Measurements from ENCODE around the gene CERK.
"Not testable (repeated sequence)": the region's sequence is repeated elsewhere in the genome, so short reads cannot be mapped to it uniquely, and the experiment has no call there.

CERK gene

GRCh38 chr22:46737976-46738646, at the start of gene CERK:
Gene CERK, minus strand, starts transcription at chr22:46738252. Its CDS starts 104 bp downstream, at chr22:46738148.
- peak in 46 of 51 donors; percentile 14 to 86 (median 72) for DNase-seq

- DNase-seq = no peak
These were observed 45.7 kb upstream of the CERK start for GRCh38 chr22:46783721-46784120.

GRCh38 chr22:46782200-46782599, 44.1 kb upstream of the CERK start:
- DNase-seq = not testable (repeated sequence)

- DNase-seq = no peak
These were observed 43.2 kb upstream of the CERK start for GRCh38 chr22:46781291-46781690.

GRCh38 chr22:46780453-46780852, 42.4 kb upstream of the CERK start:
- DNase-seq = no peak

- no peak for DNase-seq
These were observed 41.6 kb upstream of the CERK start for GRCh38 chr22:46779651-46780050.

GRCh38 chr22:46779023-46779422, 41.0 kb upstream of the CERK start:
- no peak for DNase-seq

GRCh38 chr22:46777609-46777970, 39.5 kb upstream of the CERK start:
- DNase-seq = peak in 24 of 51 donors; percentile 30 to 59 (median 50)

GRCh38 chr22:46776876-46777608, 39.0 kb upstream of the CERK start:
- no peak for DNase-seq

- DNase-seq = no peak
These were observed 38.1 kb upstream of the CERK start for GRCh38 chr22:46775850-46776826.

- no peak for DNase-seq
These were observed 37.2 kb upstream of the CERK start for GRCh38 chr22:46774980-46775849.

- peak in 12 of 51 donors; percentile 18 to 63 (median 33) for DNase-seq
These were observed 36.4 kb upstream of the CERK start for GRCh38 chr22:46774253-46774979.

GRCh38 chr22:46773076-46773475, 35.0 kb upstream of the CERK start:
- no peak for DNase-seq

GRCh38 chr22:46770726-46771125, 32.7 kb upstream of the CERK start:
- DNase-seq = peak in 8 of 51 donors; percentile 8 to 30 (median 22)

GRCh38 chr22:46770151-46770641, 32.1 kb upstream of the CERK start:
- no peak for DNase-seq

- DNase-seq = no peak
These were observed 31.7 kb upstream of the CERK start for GRCh38 chr22:46769706-46770105.

- DNase-seq = peak in 10 of 51 donors; percentile 15 to 60 (median 32)
These were observed 31.2 kb upstream of the CERK start for GRCh38 chr22:46769191-46769675.

GRCh38 chr22:46767249-46767985, 29.4 kb upstream of the CERK start:
- DNase-seq = no peak

GRCh38 chr22:46766611-46767010, 28.6 kb upstream of the CERK start:
- DNase-seq = no peak

Measured in hypothalamus (tissue), 51 donors.